K562 (cell line): ENCODE data around the gene CFL1. TPM values are rescaled to one million over a fixed set of nuclear protein-coding genes. Genes with fewer than 3 reads are reported as not detected.

Experiments
- C11orf30 ChIP-seq: fragments of 450-650 bp; IDR thresholded peaks from 2 replicates; pipeline ENCODE4 v1.6.1; 2016; ENCODE audit warnings: low read depth, mild to moderate bottlenecking
- EGR1 ChIP-seq: fragments of 450-650 bp; conservative IDR thresholded peaks from 2 replicates; pipeline ENCODE4 v1.6.1; 2017; ENCODE audit warnings: mild to moderate bottlenecking
- EP400 ChIP-seq: fragments of 450-650 bp; IDR thresholded peaks from 2 replicates; pipeline ENCODE4 v1.6.1; 2017; ENCODE audit warnings: antibody characterized with exemption, mild to moderate bottlenecking, moderate library complexity
- HDAC2 ChIP-seq: fragments of 450-650 bp; IDR thresholded peaks from 2 replicates; pipeline ENCODE4 v1.6.1; 2016; ENCODE audit warnings: mild to moderate bottlenecking
- MGA ChIP-seq: fragments of 450-650 bp; IDR thresholded peaks from 2 replicates; pipeline ENCODE4 v1.6.1; 2016; ENCODE audit warnings: mild to moderate bottlenecking, moderate library complexity
- NEUROD1 ChIP-seq: fragments of 150-350 bp; IDR thresholded peaks from 2 replicates; pipeline ENCODE4 v1.6.1; 2014; ENCODE audit warnings: borderline replicate concordance, low read length, low read depth; ENCODE audit not compliant: partially characterized antibody
- RB1 ChIP-seq: fragments of 450-650 bp; IDR thresholded peaks from 2 replicates; pipeline ENCODE4 v1.6.1; 2017; ENCODE audit warnings: low read depth, mild to moderate bottlenecking
- SIN3A ChIP-seq, 2 experiments: fragments of 150-350 bp in 1 of 2; IDR thresholded peaks; 2 replicates each; pipeline ENCODE4 v1.6.1; 2011 to 2016; ENCODE audit warnings: borderline replicate concordance in 2 of 2, low read depth in 2 of 2, low read length in 2 of 2, mild to moderate bottlenecking in 2 of 2, moderate library complexity in 2 of 2; ENCODE audit not compliant: control insufficient read depth in 1 of 2
- TSHZ1 ChIP-seq: fragments of 250-450 bp; sonication (Bioruptor Pico); IDR thresholded peaks from 2 replicates; pipeline ENCODE4 v1.4.0; 2020; ENCODE audit warnings: mild to moderate bottlenecking, moderate library complexity
- ZBTB12 ChIP-seq: fragments of 250-450 bp; sonication (Bioruptor Pico); IDR thresholded peaks from 2 replicates; pipeline ENCODE4 v1.4.0; 2020
- ZNF584 ChIP-seq: fragments of 200-800 bp; sonication (Bioruptor generic); IDR thresholded peaks from 2 replicates; pipeline ENCODE4 v1.6.1; 2016; ENCODE audit warnings: low read depth, mild to moderate bottlenecking, missing genetic modification characterization, missing compliant biosample characterization
- polyA plus RNA-seq, 8 experiments: library from polyadenylated mRNA; depleted of rRNA in 4 of 8; stranded (reverse) in 5 of 8; unstranded in 3 of 8; fragments of >200 nt; fragmentation: Nextera tagmentation in 2 of 8; fragmentation: Illumina TruSeq in 1 of 8; extraction: Ambion mirVana in 2 of 8; extraction: Trizol in 1 of 8; gene quantifications; 2 replicates each; pipeline versions ENCODE4 v1.2.1 to v1.2.3, GENCODE V29; 2011 to 2014; ENCODE audit warnings: inconsistent platforms in 1 of 8, missing spikeins in 1 of 8
- total RNA-seq, 7 experiments: library from RNA; depleted of rRNA in 6 of 7; stranded (reverse); fragments of >200 nt in 6 of 7; fragmentation: Illumina TruSeq in 2 of 7; extraction: Trizol in 2 of 7; gene quantifications; 2 replicates each; pipeline versions ENCODE4 v1.2.1 to v1.2.3, GENCODE V29; 2011 to 2021; ENCODE audit warnings: low replicate concordance in 1 of 7

CFL1 gene
- total and polyA plus RNA-seq, 9 of the 15 experiments (the other 6 are each of a cell fraction or from before 2014, with no cell fraction given): 105 to 1,101 (median 859) TPM

GRCh38 chr11:65888163-65888814 is 30.3 kb upstream of the CFL1 start, which contains the start of gene FIBP (continued):
- peak; percentile 85 for TF ChIP-seq MGA
- TF ChIP-seq TSHZ1: no peak
- TF ChIP-seq ZBTB12 (CRISPR knock-in tag): peak; percentile 80
- peak; percentile 93 for TF ChIP-seq C11orf30
- TF ChIP-seq HDAC2: peak; percentile 59
- peak; percentile 66 for TF ChIP-seq EGR1
- TF ChIP-seq NEUROD1: peak; percentile 75
- no peak for TF ChIP-seq ZNF584 (CRISPR knock-in tag)
- TF ChIP-seq RB1: peak; percentile 90
- peak; percentile 62 to 85; a peak in 2 of 4 replicates for TF ChIP-seq SIN3A (IDR thresholded peaks at IDR 0.05; ENCODE audit: borderline replicate concordance in 2 of 2, control insufficient read depth in 1 of 2, low read depth in 2 of 2, low read length in 2 of 2)
- TF ChIP-seq EP400: peak; percentile 92
